Activated CD4-positive, alpha-beta T cell treated with anti-CD3 and anti-CD28 coated beads for 24 hours (primary cell): ENCODE measurements around the gene ZFYVE19.
"Not testable (repeated sequence)": the region's sequence is repeated elsewhere in the genome, so short reads cannot be mapped to it uniquely, and the experiment has no call there.

ENCODE experiments used
- DNase-seq, 2 donors: peaks; one replicate each; pipeline ENCODE4 v3.0.0-alpha.2; 2020; ENCODE audit warnings: low read depth in 2 of 2

Gene ZFYVE19

GRCh38 chr15:40847223-40847961 lies 40.5 kb downstream of the ZFYVE19 start:
- DNase-seq, result no peak

DNA sequence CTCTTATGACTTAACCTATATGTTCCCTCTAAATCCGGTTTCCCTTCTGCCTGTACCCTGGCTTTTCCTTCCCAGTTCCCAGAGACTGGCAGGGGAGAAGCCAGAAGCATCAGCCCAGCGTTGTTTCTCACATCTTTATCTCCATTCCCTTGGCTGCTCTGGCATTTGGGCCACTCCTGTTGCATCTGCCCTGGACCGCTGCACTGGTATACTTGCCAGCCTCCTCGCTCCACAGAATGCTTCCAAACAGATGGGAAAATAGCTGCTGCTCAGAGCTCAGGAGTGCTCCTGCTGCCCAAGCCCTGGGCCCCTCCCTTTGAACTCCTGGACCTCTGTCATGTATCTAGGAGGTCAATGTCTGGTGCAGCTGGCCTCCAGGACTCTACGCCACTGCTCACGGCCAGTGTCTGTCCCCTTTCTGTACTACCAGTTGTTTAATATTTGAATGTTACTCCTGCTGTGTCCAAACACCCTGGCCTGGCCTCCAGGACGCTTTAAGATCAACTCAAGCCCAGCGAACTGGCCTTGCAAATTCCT lies 43.8 kb downstream of the ZFYVE19 start:
- no peak for DNase-seq

GRCh38 chr15:40852529-40852928 lies 45.6 kb downstream of the ZFYVE19 start:
- DNase-seq, result no peak

- DNase-seq, result no peak
Observed at GRCh38 chr15:40853241-40853890, 46.5 kb downstream of the ZFYVE19 start.

GRCh38 chr15:40854161-40854560 lies 47.3 kb downstream of the ZFYVE19 start:
- DNase-seq, result no peak

GRCh38 chr15:40855706-40856234 lies 48.9 kb downstream of the ZFYVE19 start:
- DNase-seq, result no peak

GRCh38 chr15:40856746-40857145 lies 49.9 kb downstream of the ZFYVE19 start:
- DNase-seq, result no peak

GRCh38 chr15:40857601-40858341 lies 50.9 kb downstream of the ZFYVE19 start:
- DNase-seq, result peak; percentile 72 to 79

- no peak for DNase-seq
Observed at GRCh38 chr15:40858706-40859105, 51.8 kb downstream of the ZFYVE19 start.

- peak; percentile 84 to 86 for DNase-seq
Observed at GRCh38 chr15:40859206-40859851, 52.4 kb downstream of the ZFYVE19 start.

DNA sequence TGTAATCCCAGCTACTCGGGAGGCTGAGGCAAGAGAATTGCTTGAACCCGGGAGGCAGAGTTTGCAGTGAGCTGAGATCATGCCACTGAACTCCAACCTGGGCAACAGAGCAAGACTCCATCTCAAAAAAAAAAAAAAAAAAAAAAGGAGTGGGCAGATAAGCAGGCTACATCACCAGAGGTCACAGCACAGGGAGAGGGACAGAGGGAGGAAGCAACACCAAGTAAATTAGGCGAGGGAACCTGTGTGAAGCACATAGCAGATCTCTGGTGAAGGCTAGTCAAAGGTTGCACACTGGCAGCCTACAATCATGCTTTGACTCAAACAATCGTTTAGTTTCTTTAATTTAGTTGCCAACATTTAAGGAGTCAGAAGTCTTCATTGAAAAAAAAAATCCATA lies 54.3 kb downstream of the ZFYVE19 start:
- not testable (repeated sequence) for DNase-seq

DNA sequence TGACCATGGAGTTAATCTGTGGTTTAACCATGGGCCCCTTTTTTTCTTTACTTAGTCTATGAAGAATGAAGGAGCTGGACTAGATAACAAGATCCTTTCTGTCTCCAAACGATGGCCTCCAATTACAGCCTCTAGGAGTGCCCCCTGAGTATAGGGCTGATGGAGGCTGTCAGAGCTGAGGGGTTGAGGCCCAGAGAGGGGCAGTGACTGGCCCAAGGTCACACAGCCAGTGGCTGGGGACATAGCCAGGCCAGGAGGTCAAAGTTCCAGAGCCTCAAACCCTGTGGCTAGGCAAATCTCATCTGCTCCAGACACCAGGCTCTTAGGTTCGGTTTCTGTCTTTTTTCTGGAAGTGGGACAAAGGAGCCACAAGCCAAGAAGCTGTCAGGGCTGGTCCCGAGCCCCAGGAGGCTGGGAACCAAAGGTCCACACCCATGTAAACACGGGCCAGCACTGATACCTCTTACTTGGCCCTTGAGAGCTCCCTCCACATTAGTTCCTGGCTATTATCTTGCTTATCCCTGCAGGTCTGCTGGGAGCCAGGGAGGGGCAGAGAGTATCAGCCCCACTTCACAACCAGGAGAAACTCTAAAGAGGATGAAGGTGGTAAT lies 56.9 kb downstream of the ZFYVE19 start:
- DNase-seq, result no peak
